CD4-positive, alpha-beta T cell (primary cell): ENCODE results near the gene CYP21A2. TPM values are rescaled to one million over a fixed set of nuclear protein-coding genes. Genes with fewer than 3 reads are reported as not detected.

Experiments used
- ATAC-seq: fragments of 200-7000 bp; cut with Tn5 transposase; one replicate; pipeline ENCODE4 v1.10.0; 2022; ENCODE audit warnings: mild to moderate bottlenecking; ENCODE audit not compliant: poor library complexity
- CTCF ChIA-PET: fragments of 350-600 bp; sonication (Branson Sonifier 250); formaldehyde crosslinking; loops from one replicate; lab custom pipeline; 2021; ENCODE audit warnings: antibody characterized with exemption, inconsistent platforms; lab: Charles Lee
- POLR2A ChIA-PET: fragments of 350-600 bp; sonication (Branson Sonifier 250); formaldehyde crosslinking; loops from one replicate; lab custom pipeline; 2021; ENCODE audit warnings: antibody characterized with exemption, inconsistent platforms; lab: Charles Lee
- DNase-seq, 14 experiments: peaks; one replicate each; pipeline ENCODE4 v3.0.0-alpha.2; 2013 to 2020; ENCODE audit warnings: mixed read lengths in 2 of 14
- H3K27ac ChIP-seq, 2 donors: one replicate each; pipeline versions ENCODE4 v1.5.1 to v1.7.0; 2013; ENCODE audit warnings: low read length in 2 of 2, low read depth in 1 of 2, mild to moderate bottlenecking in 1 of 2
- H3K27me3 ChIP-seq, 2 experiments: 1 replicate in 1 of 2; 2 replicates in 1 of 2; pipeline versions ENCODE4 v1.6.1 to v1.7.0; 2013; ENCODE audit warnings: low read length in 2 of 2, control low read depth in 1 of 2, mild to moderate bottlenecking in 1 of 2, moderate library complexity in 1 of 2; ENCODE audit not compliant: insufficient read depth in 2 of 2, control insufficient read depth in 1 of 2
- H3K36me3 ChIP-seq: one replicate; pipeline ENCODE4 v1.6.1; 2013; ENCODE audit warnings: low read length, control low read depth; ENCODE audit not compliant: insufficient read depth
- H3K4me1 ChIP-seq: one replicate; pipeline ENCODE4 v1.6.1; 2013; ENCODE audit warnings: low read length, control low read depth; ENCODE audit not compliant: insufficient read depth
- H3K4me3 ChIP-seq: one replicate; pipeline ENCODE4 v1.5.1; 2013; ENCODE audit warnings: mild to moderate bottlenecking, low read length, moderate library complexity
- H3K9me3 ChIP-seq, 2 experiments: 1 replicate in 1 of 2; 2 replicates in 1 of 2; pipeline versions ENCODE4 v1.6.1 to v1.7.0; 2013; ENCODE audit warnings: low read length in 2 of 2, mild to moderate bottlenecking in 2 of 2, control low read depth in 1 of 2, moderate library complexity in 1 of 2; ENCODE audit not compliant: control insufficient read depth in 1 of 2, insufficient read depth in 1 of 2
- H3K27ac Mint-ChIP-seq: one replicate; pipeline ENCODE4 v1.8.0; 2020; ENCODE audit warnings: mixed read lengths
- H3K27me3 Mint-ChIP-seq: one replicate; pipeline ENCODE4 v1.8.0; 2021; ENCODE audit warnings: mixed read lengths
- H3K36me3 Mint-ChIP-seq: one replicate; pipeline ENCODE4 v1.8.0; 2021; ENCODE audit warnings: low read depth, mixed read lengths
- H3K4me1 Mint-ChIP-seq: one replicate; pipeline ENCODE4 v1.8.0; 2021; ENCODE audit warnings: low read depth, mixed read lengths
- H3K4me3 Mint-ChIP-seq: one replicate; pipeline ENCODE4 v1.8.0; 2020; ENCODE audit warnings: mild to moderate bottlenecking, mixed read lengths
- H3K9me3 Mint-ChIP-seq: one replicate; pipeline ENCODE4 v1.8.0; 2020; ENCODE audit warnings: mixed read lengths
- CTCF ChIP-seq: fragments of 200-600 bp; IDR thresholded peaks from one replicate; pipeline ENCODE4 v1.8.0; 2022; ENCODE audit warnings: antibody characterized with exemption, mild to moderate bottlenecking
- intact Hi-C, 2 experiments: fragments of 100-400 bp; cut with DNase I in 1 of 2; cut with micrococcal nuclease in 1 of 2; formaldehyde crosslinking; loops; one replicate each; pipeline versions ENCODE4 v1.15.1 to v1.9.0; 2023 to 2025; cut with DNase I, micrococcal nuclease
- total RNA-seq, 174 experiments: library from RNA in 2 of 174; stranded (reverse) in 2 of 174; gene quantifications; one replicate each; pipeline ENCODE4 v1.2.3 and lab custom pipeline; 2021 to 2026

The CYP21A2 gene
- total RNA-seq, 2 experiments from 2014 or later = 0.17 to 0.36 TPM

DNA sequence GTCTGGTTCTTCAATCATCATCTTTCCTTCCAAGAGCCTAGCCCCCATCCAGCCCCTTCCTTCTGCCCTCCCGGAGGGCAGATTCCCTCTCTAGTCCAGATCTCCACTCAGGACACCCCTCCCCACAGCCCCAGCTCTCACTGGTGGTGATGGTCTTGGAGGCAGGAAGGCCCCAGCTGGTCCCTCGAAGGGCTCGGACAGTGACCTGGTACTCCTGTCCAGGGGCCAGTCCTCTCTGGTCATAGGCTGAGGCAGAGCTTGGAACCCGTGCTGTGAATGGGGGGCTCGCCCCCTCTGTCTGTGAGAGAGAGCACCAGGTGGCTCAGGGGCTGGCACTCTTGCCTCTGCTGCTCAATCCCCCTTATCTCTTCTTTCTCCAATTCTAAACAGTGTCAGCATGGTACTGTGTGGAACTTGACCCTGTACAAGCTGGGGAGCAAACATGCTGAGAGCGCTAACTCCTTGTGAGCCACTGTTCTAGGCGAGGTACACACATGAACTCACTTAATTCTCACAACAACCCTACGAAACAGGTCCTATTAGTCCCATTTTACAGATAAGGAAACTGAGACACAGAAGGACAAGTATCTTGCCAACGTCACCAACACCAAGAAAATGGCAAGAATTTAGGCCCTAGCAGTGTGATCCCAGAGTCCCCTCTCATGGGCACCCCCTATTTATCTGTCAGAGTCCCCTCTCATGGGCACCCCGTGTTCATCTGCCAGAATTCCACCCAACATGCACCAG lies 51.0 kb downstream of the CYP21A2 start:
- no peak overlapping the region for H3K4me3 ChIP-seq
- H3K36me3 ChIP-seq = no peaks in the 10 kb centered on the region
- no peak for ATAC-seq
- no peak for DNase-seq
- H3K27ac ChIP-seq = no peak overlapping the region
- TF ChIP-seq CTCF = no peak
- peaks cover 12% of the 10 kb centered on the region for H3K4me1 ChIP-seq
- H3K9me3 ChIP-seq = no peaks in the 10 kb centered on the region
- Mint-ChIP-seq H3K36me3 (no peaks in the 10 kb centered on the region), H3K4me3 (no peak overlapping the region), H3K4me1 (peaks cover 6% of the 10 kb centered on the region), H3K27ac (no peak overlapping the region), H3K9me3 (no peaks in the 10 kb centered on the region), H3K27me3 (peaks cover 52% of the 10 kb centered on the region)
- ChIA-PET POLR2A (no interaction called here), CTCF (no interaction called here)
- intact Hi-C loops = no loop called here
- peaks cover 14 to 18% of the 10 kb centered on the region in 2 experiments for H3K27me3 ChIP-seq

Other genes with a start within 250 kb of the CYP21A2 start
- gene VARS1, start 242.7 kb upstream of the CYP21A2 start, total RNA-seq = 10 to 100 TPM; 43.9 to 44.2 TPM
- 10 to 100 TPM; 12.6 to 13.7 TPM for gene LSM2, start 231.4 kb upstream of the CYP21A2 start, total RNA-seq
- 1 to 10 TPM; 1.7 to 1.8 TPM for gene HSPA1L, start 223.1 kb upstream of the CYP21A2 start, total RNA-seq
- 1 to 10 TPM; 8.1 to 9.8 TPM for gene HSPA1A, start 222.9 kb upstream of the CYP21A2 start, total RNA-seq
- 1 to 10 TPM; 8.3 to 9.8 TPM for gene HSPA1B, start 210.7 kb upstream of the CYP21A2 start, total RNA-seq
- gene NEU1, start 175.6 kb upstream of the CYP21A2 start, total RNA-seq = 10 to 100 TPM; 19.7 to 21.1 TPM
- gene SLC44A4, start 159.4 kb upstream of the CYP21A2 start, total RNA-seq = under 1 TPM in 1 of 2 experiments, not detected in 1; 0.20 TPM
- 10 to 100 TPM; 36.3 to 36.6 TPM for gene EHMT2, start 140.7 kb upstream of the CYP21A2 start, total RNA-seq
- under 1 TPM; 0.28 to 0.33 TPM for gene ZBTB12, start 136.3 kb upstream of the CYP21A2 start, total RNA-seq
- 1 to 10 TPM; 1.4 to 2.3 TPM for gene C2, start 110.7 kb upstream of the CYP21A2 start, total RNA-seq
- gene CFB, start 92.3 kb upstream of the CYP21A2 start, total RNA-seq = 1 to 10 TPM; 1.5 to 2.2 TPM
- gene NELFE, start 79.4 kb upstream of the CYP21A2 start, total RNA-seq = 10 to 100 TPM; 53.8 to 58.2 TPM
- gene SKIC2, start 79.2 kb upstream of the CYP21A2 start, total RNA-seq = 100 to 1,000 TPM; 133 to 141 TPM
- gene DXO, start 66.3 kb upstream of the CYP21A2 start, total RNA-seq = 10 to 100 TPM; 30.0 to 31.1 TPM
- 1 to 10 TPM; 4.2 TPM for gene C4A, start 56.4 kb upstream of the CYP21A2 start, total RNA-seq
- 1 to 10 TPM; 3.0 to 4.0 TPM for gene C4B, start 23.6 kb upstream of the CYP21A2 start, total RNA-seq
- 1 to 10 TPM; 8.3 to 9.0 TPM for gene TNXB, start 70.9 kb downstream of the CYP21A2 start, total RNA-seq
- gene ATF6B, start 89.8 kb downstream of the CYP21A2 start, total RNA-seq = 10 to 100 TPM; 72.2 to 75.6 TPM
- gene FKBPL, start 91.9 kb downstream of the CYP21A2 start, total RNA-seq = under 1 TPM; 0.66 to 0.73 TPM
- 1 to 10 TPM; 2.6 to 3.2 TPM for gene PRRT1, start 113.5 kb downstream of the CYP21A2 start, total RNA-seq
- 1 to 10 TPM; 8.7 to 8.9 TPM for gene PPT2, start 115.7 kb downstream of the CYP21A2 start, total RNA-seq
- gene EGFL8, start 126.2 kb downstream of the CYP21A2 start, total RNA-seq = 10 to 100 TPM; 13.1 to 13.8 TPM
- gene AGPAT1, start 137.7 kb downstream of the CYP21A2 start, total RNA-seq = 10 to 100 TPM; 13.2 to 13.3 TPM
- 1 to 10 TPM; 9.6 to 9.9 TPM for gene RNF5, start 140.0 kb downstream of the CYP21A2 start, total RNA-seq
- gene AGER, start 145.8 kb downstream of the CYP21A2 start, total RNA-seq = 10 to 100 TPM; 23.5 to 27.0 TPM
- gene PBX2, start 151.8 kb downstream of the CYP21A2 start, total RNA-seq = 10 to 100 TPM; 62.0 to 65.6 TPM
- gene GPSM3, start 154.2 kb downstream of the CYP21A2 start, total RNA-seq = 100 to 1,000 TPM; 190 to 202 TPM
- under 1 TPM; 0.47 to 0.53 TPM for gene NOTCH4, start 185.7 kb downstream of the CYP21A2 start, total RNA-seq